Fibroblast of skin of abdomen (primary cell): ENCODE measurements around the gene PIK3C2A.

Experiments
- DNase-seq: peaks from one replicate; pipeline ENCODE4 v3.0.0-alpha.2; 2013

Gene PIK3C2A

GRCh38 chr11:17209939-17210245 is 2.1 kb upstream of the PIK3C2A start:
- no peak for DNase-seq

GRCh38 chr11:17208257-17208999 is 642 bp upstream of the PIK3C2A start:
- DNase-seq, result peak; percentile 46

DNA sequence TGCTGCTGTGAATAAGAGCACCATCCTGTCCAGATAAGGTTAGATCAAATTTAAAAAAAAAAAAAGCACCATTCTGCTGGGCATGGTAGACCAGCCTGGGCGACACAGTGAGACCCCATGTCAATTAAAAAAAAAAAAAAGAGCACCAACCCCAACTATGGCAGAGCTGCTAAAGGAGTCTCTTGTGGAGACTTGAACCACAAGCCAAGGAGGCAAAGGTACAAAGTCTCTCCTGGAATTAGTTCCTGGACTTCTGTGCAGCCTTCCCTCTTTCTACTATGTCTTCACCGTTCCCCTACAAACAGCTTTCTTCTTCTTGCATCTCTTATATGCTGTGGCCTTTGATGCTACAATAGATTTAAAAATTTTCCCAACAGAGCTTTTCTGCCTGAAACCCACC is 1.3 kb downstream of the PIK3C2A start:
- no peak for DNase-seq

- peak; percentile 27 for DNase-seq
These were observed 10.3 kb downstream of the PIK3C2A start for GRCh38 chr11:17197431-17197898.

DNA sequence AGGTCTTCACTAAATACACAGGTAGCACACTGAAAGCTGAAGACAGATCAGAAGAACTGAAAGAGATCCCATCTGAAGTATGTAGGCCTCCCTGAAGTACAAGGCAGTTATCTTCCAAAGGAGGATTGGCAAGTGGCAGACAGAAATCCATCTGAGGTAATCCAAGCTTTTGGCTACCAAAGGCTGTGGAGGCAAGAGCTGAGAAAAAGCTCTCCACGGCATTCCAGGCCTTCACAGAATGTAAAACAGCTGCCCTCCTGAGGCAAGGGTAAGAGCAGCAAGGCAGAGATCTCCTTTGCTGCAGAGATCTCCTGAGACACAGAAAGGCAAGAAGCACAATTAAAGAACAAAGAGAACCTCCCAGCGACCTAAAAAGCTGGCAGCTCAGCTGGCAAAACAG is 19.1 kb downstream of the PIK3C2A start:
- no peak for DNase-seq

- DNase-seq, result no peak
These were observed 20.7 kb downstream of the PIK3C2A start for GRCh38 chr11:17186932-17187692.

DNA sequence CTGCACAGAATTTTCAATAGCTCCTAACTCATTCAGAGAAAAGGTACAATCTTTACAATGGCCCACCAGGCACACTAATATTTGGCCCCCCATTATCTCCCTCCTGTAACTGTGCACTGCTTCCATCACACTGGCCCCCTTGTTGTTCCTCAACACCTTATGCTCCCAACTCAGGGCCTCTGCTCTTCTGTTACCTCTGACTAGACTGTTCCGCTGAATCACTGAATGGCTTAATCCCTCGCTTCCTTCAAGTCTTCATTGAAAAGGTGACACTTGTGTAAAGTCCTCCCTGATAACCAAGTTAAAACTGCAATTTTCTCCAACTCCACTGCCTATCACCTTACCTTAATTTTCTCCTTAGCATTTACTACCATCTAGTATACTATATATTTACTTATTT is 21.8 kb downstream of the PIK3C2A start:
- DNase-seq, result no peak

- no peak for DNase-seq
These were observed 22.8 kb downstream of the PIK3C2A start for GRCh38 chr11:17184882-17185587.

DNA sequence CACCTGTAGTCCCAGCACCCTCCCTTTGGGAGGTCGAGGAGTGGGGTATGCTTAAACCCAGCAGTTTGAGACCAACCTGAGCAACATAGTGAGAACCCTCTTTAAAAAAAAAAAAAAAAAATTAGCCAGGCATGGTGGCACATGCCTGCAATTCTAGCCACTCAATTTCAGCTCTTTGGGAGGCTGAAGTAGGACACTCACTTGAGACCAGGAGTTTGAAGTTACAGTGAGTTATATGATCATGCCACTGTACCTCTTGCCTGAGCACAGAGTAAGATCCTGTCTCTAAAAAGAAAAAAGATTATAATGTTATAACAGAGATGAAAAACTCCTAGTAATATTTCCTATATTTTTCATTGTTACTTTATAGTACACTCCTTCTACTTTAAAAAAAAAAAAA is 23.9 kb downstream of the PIK3C2A start:
- no peak for DNase-seq

DNA sequence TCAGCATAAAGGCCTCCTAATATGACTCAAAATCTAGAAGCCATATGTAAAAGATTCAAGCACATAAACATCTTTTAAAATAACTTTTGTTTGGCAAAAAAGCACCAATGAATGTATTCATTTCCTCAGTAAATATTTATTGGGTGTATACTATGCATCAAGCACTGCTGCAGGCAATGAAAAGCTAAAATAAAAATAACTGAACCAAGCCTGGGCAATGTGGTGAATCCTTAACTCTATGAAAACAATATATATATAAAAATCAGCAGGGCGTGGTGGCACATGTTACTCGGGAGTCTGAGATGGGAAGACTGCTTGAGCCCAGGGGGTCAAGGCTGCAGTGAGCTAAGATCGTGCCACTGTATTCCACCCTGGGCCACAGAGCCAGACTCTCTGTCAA is 27.8 kb downstream of the PIK3C2A start:
- DNase-seq, result no peak

DNA sequence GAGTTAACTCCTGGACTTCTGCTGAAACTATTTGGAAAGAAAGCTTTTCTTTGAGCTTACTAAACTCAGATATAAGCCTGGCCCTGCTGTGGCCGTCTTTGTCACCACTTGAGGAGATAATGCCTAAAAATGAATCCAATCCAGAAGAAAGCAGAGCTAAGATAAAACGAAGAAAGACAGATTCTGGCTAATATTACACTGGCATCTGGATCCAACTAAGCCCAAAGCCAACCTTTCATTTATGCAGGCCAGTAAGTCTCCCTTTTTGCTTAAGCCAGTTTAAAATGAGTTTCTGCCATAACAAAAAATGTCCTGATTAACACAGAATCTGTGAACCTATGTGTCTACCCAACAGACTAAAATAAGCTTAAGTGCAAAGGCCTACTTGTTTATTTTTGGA is 34.5 kb downstream of the PIK3C2A start:
- DNase-seq, result no peak

DNA sequence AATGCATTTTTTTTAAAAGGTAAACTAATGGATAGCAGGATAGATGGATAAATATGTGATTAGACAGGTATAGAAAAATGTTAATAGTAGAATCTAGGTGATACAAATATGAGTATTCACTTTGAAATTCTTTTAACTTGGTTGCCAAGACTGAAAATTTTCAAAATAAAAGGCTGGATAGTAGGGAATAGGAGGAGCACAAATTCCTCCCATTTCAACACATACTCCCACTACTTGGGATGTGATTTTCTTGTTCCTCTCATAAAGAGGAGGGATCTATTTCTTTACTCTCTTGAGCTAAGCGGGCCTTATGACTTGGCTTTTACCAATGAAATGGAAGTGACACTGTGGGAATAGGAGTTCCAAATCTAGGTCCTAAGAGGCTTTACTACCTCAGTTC is 35.9 kb downstream of the PIK3C2A start:
- no peak for DNase-seq

- peak; percentile 56 for DNase-seq
These were observed 36.4 kb downstream of the PIK3C2A start for GRCh38 chr11:17171343-17171742.

- DNase-seq, result no peak
These were observed 37.9 kb downstream of the PIK3C2A start for GRCh38 chr11:17169876-17170275.

- no peak for DNase-seq
These were observed 42.4 kb downstream of the PIK3C2A start for GRCh38 chr11:17165247-17165890.

- DNase-seq, result no peak
These were observed 43.2 kb downstream of the PIK3C2A start for GRCh38 chr11:17164361-17165246.

DNA sequence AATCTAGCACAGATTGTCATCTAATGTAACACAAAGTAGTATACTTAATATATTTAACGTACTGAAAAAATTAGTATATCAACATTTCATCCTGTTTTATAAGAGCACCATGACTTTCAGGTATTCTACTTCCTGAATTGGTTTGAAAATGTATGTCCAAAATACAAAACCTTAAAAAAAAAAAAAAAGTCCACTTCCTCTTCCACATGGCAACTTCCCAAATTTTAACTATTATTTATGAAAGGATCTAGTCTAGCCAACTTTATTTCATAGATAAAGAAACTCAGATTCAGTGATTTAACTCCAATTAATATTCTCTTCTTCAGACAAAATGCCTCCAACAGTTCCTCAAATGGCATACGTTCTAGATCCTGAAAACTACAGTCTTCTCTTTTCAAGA is 44.0 kb downstream of the PIK3C2A start:
- no peak for DNase-seq

GRCh38 chr11:17163291-17163690 is 44.5 kb downstream of the PIK3C2A start:
- no peak for DNase-seq

DNA sequence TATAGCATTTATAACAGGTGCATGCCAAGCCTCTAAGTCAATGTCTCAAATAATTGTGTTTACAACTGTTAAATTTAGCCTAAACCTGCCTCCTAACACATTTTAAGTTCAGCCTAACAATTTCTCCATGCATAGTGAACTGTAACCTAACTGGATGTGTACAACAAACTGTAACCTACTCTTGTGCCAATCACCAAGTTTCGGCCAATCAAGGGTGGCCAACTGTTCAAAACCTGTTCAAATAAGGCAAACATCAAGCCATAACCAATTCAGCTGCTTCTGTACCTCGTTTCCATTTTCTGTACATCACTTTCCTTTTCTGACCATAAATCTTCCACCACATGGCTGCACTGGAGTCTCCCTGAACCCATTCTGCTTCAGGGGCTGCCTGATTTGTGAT is 45.4 kb downstream of the PIK3C2A start:
- no peak for DNase-seq

DNA sequence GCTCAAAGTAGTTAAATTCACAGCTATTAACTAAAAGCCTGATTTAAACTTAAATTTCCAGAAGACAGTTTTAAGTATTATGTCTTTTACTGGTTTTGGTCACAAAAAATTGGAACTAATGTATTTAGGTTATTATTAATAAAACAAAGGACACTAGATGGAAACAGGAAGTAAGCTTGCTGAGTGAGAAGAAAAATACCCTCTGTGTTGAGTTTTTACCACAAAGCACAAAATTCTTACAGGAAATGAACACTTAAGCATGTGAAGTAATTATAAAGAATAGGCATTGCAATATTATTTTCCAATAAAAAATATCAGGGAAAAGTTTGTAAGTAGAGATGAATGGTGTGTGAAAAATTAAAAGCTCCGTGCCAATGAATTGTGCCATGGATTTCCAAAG is 46.3 kb downstream of the PIK3C2A start:
- DNase-seq, result no peak

- DNase-seq, result no peak
These were observed 48.3 kb downstream of the PIK3C2A start for GRCh38 chr11:17159441-17159840.
